Natural killer cell (primary cell): Measurements from ENCODE around the gene TSPOAP1. TPM values are rescaled to one million over a fixed set of nuclear protein-coding genes. Genes with fewer than 3 reads are reported as not detected.
A peak's percentile ranks its signal among the peaks of the same experiment; 100 is the strongest.

Experiments
- ATAC-seq, 3 donors: fragments of 150-1000 bp in 2 of 3; fragments of 200-7000 bp in 1 of 3; cut with Tn5 transposase; 1 replicate in 1 of 3; 2 replicates in 2 of 3; pipeline ENCODE4 v1.10.0; 2021; ENCODE audit warnings: mild to moderate bottlenecking in 2 of 3, moderate library complexity in 2 of 3
- DNase-seq, 2 donors: peaks; one replicate each; pipeline versions ENCODE4 v3.0.0 to v3.0.0-alpha.2; 2013 to 2021; ENCODE audit warnings: mixed read lengths in 1 of 2
- H3K27ac ChIP-seq: one replicate; pipeline ENCODE4 v1.5.1; 2013; ENCODE audit warnings: mild to moderate bottlenecking, low read length
- H3K27me3 ChIP-seq: one replicate; pipeline ENCODE4 v1.6.1; 2013; ENCODE audit warnings: low read length; ENCODE audit not compliant: control insufficient read depth, insufficient read depth
- H3K36me3 ChIP-seq: one replicate; pipeline ENCODE4 v1.6.1; 2013; ENCODE audit warnings: low read length; ENCODE audit not compliant: control insufficient read depth, insufficient read depth
- H3K4me1 ChIP-seq: one replicate; pipeline ENCODE4 v1.6.1; 2013; ENCODE audit warnings: low read length; ENCODE audit not compliant: control insufficient read depth, insufficient read depth
- H3K4me3 ChIP-seq: one replicate; pipeline ENCODE4 v1.5.1; 2013; ENCODE audit warnings: low read length
- H3K9me3 ChIP-seq: one replicate; pipeline ENCODE4 v1.6.1; 2013; ENCODE audit warnings: low read length; ENCODE audit not compliant: control insufficient read depth, insufficient read depth
- H3K27ac Mint-ChIP-seq, 2 donors: one replicate each; pipeline ENCODE4 v1.8.0; 2022; ENCODE audit warnings: mild to moderate bottlenecking in 2 of 2, mixed read lengths in 2 of 2, moderate library complexity in 1 of 2
- H3K27me3 Mint-ChIP-seq, 2 donors: one replicate each; pipeline ENCODE4 v1.8.0; 2022; ENCODE audit warnings: low read depth in 2 of 2, mixed read lengths in 2 of 2
- H3K36me3 Mint-ChIP-seq: one replicate; pipeline ENCODE4 v1.8.0; 2022; ENCODE audit warnings: mixed read lengths
- H3K4me1 Mint-ChIP-seq, 2 donors: one replicate each; pipeline ENCODE4 v1.8.0; 2022; ENCODE audit warnings: mixed read lengths in 2 of 2
- H3K4me3 Mint-ChIP-seq: one replicate; pipeline ENCODE4 v1.8.0; 2022; ENCODE audit warnings: mild to moderate bottlenecking, moderate library complexity, mixed read lengths
- H3K9me3 Mint-ChIP-seq, 2 donors: one replicate each; pipeline ENCODE4 v1.8.0; 2022; ENCODE audit warnings: mixed read lengths in 2 of 2
- WGBS: methylation state at CpG from one replicate; pipeline ENCODE4 v1.1.7; 2013; ENCODE audit warnings: missing lambda C conversion rate; ENCODE audit not compliant: insufficient coverage; 5-methylcytosine and 5-hydroxymethylcytosine counted together
- intact Hi-C: fragments of 100-400 bp; cut with micrococcal nuclease; formaldehyde crosslinking; loops from one replicate; pipeline ENCODE4 v1.14.2; 2022
- total RNA-seq, 4 donors: library from RNA; stranded (reverse); fragments of 120-200 nt in 1 of 4; gene quantifications; one replicate each; pipeline versions ENCODE4 v1.2.3 to v1.2.4, GENCODE V29; 2013 to 2022
- TF ChIP-seq, protein P1 (sequence below): fragments of 200-600 bp; IDR thresholded peaks from one replicate; pipeline ENCODE4 v1.8.0; 2022; ENCODE audit warnings: antibody characterized with exemption

Gene TSPOAP1
- total RNA-seq, 3 donors from 2014 or later (not counting 1 experiment from before 2014, with no cell fraction given): 176 to 282 (median 246) TPM

DNA sequence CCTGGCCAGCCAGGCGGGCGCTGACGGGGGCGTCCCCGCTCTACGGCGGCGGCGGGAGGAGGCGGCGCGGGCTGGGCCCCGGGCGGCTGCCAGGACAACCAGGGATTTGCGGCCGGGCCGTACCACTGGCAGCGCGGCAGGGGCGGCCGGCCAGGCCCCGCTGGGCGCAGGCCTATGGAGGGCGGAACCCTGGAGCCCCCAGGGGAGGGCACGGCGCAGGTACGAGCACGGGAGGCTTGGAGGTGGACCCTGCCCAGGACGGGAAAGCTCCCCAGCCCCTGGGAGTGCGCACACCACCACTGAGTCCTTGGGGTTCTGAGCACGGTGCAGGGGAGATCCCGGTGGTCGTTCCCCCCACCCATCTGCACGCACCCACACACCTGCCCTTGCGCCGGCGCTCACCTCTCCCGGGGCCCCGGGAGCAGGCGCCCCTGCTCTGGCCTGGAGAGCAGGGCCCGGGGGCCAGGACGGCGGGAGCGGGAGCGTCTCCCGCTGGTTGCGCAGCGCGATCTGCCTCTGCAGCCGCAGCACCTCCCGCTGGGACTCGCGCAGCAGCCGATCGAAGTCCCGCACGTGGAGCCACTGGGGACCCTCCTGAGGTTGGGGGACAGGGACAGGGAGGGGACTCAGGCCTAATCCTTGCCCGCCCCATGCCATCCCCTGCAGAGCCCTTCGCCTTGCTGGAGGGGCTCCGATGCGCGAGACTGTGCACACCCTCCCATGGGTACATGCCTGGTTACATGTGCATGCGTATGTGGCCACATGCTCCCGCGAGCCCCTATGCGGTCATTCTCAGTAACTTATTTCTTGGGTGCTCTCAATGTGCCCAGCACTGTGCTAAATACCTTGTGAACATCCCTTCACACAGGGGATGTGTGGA lies 3.9 kb downstream of the TSPOAP1 start:
- Histone ChIP-seq H3K4me1 (peaks cover 70% of the 10 kb centered on the region), H3K27ac (no peak overlapping the region), H3K9me3 (no peaks in the 10 kb centered on the region), H3K4me3 (peak overlapping the region; percentile 13), H3K36me3 (peaks cover 34% of the 10 kb centered on the region), H3K27me3 (no peaks in the 10 kb centered on the region)
- H3K27ac Mint-ChIP-seq: peak overlapping the region; percentile 87 to 93
- H3K36me3 Mint-ChIP-seq: peaks cover 7% of the 10 kb centered on the region
- TF ChIP-seq, protein P1, sequence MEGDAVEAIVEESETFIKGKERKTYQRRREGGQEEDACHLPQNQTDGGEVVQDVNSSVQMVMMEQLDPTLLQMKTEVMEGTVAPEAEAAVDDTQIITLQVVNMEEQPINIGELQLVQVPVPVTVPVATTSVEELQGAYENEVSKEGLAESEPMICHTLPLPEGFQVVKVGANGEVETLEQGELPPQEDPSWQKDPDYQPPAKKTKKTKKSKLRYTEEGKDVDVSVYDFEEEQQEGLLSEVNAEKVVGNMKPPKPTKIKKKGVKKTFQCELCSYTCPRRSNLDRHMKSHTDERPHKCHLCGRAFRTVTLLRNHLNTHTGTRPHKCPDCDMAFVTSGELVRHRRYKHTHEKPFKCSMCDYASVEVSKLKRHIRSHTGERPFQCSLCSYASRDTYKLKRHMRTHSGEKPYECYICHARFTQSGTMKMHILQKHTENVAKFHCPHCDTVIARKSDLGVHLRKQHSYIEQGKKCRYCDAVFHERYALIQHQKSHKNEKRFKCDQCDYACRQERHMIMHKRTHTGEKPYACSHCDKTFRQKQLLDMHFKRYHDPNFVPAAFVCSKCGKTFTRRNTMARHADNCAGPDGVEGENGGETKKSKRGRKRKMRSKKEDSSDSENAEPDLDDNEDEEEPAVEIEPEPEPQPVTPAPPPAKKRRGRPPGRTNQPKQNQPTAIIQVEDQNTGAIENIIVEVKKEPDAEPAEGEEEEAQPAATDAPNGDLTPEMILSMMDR: no peak
- no peaks in the 10 kb centered on the region for H3K9me3 Mint-ChIP-seq
- H3K4me3 Mint-ChIP-seq: peak overlapping the region; percentile 90
- WGBS: 30% methylated on average over 66 of the region's 66 CpGs
- H3K4me1 Mint-ChIP-seq: peaks cover 55 to 61% of the 10 kb centered on the region in 2 donors
- ATAC-seq: no peak
- no peaks in the 10 kb centered on the region for H3K27me3 Mint-ChIP-seq
- DNase-seq: peak in 1 of 2 donors; percentile 16
- intact Hi-C loops: no loop called here

DNA sequence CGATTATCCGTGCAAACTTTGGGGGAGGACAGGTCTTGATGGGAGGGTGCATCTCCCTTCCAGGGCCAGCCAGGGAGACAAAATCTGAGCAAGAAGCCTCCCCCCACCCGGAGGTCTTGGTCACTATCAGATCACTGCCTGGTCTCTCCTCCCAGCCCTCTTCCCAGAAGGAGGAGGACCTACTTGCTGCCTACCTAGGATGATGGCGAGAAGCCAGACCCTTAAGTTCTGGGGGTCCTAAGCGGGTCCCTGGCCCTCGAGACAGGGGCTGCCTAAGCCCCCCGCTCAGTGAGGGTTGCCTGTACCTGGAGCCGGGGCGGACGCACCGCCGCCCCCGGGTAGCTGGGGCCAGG lies 4.6 kb downstream of the TSPOAP1 start:
- DNase-seq (no peak), ATAC-seq (no peak)
- WGBS: 48% methylated on average over 11 of the region's 13 CpGs
- no peaks in the 10 kb centered on the region for H3K27me3 ChIP-seq
- Mint-ChIP-seq H3K4me3 (no peak overlapping the region), H3K9me3 (no peaks in the 10 kb centered on the region), H3K27me3 (no peaks in the 10 kb centered on the region), H3K27ac (peak overlapping the region; percentile 56 to 67), H3K36me3 (peaks cover 7% of the 10 kb centered on the region), H3K4me1 (peaks cover 49 to 55% of the 10 kb centered on the region in 2 donors)
- H3K27ac ChIP-seq: no peak overlapping the region
- intact Hi-C loops: no loop called here
- H3K4me3 ChIP-seq: no peak overlapping the region
- H3K9me3 ChIP-seq: no peaks in the 10 kb centered on the region
- TF ChIP-seq, protein P1: no peak
- H3K4me1 ChIP-seq: peaks cover 70% of the 10 kb centered on the region
- peaks cover 40% of the 10 kb centered on the region for H3K36me3 ChIP-seq

DNA sequence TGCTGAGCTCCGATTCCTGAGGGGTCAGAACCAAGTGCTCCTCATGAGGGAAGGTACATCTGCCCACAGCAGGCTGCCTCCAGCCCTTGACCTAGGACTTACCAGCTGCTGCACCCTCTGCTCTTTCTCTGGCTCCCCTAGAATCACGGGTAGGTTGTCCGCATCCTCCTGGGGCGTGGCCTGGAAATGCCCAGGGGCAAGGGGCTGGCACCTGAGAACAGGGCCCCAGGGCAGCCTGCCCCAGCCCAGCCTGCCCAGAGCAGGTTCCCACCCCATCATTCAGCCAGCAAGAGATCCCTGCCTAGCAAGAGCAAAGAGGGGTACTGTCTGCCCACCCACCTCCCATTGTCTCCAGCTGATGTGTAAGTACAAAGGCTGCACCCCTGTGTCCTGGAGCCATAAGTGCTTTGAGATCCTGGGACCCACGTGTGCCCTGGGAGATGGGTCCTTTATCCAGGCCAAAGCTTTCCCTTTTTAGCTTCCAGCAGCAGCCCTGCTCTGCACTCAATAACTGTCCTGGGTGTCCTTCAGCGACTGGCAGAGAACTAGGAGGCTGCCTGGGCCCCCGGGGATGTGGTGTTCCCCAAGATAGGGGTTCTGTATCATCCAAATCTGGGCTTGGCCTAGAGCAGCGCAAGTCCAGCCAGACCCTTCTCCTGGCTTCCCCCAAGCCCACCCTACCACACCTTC lies 5.1 kb downstream of the TSPOAP1 start:
- Mint-ChIP-seq H3K4me3 (no peak overlapping the region), H3K36me3 (peaks cover 7% of the 10 kb centered on the region), H3K4me1 (peaks cover 45 to 50% of the 10 kb centered on the region in 2 donors), H3K27me3 (no peaks in the 10 kb centered on the region), H3K9me3 (no peaks in the 10 kb centered on the region), H3K27ac (peak overlapping the region; percentile 56 to 67)
- Histone ChIP-seq H3K36me3 (peaks cover 45% of the 10 kb centered on the region), H3K4me1 (peaks cover 70% of the 10 kb centered on the region), H3K4me3 (no peak overlapping the region), H3K9me3 (no peaks in the 10 kb centered on the region), H3K27me3 (no peaks in the 10 kb centered on the region), H3K27ac (no peak overlapping the region)
- no peak for ATAC-seq
- intact Hi-C loops: no loop called here
- 88% methylated on average over 7 of the region's 8 CpGs for WGBS
- TF ChIP-seq, protein P1: no peak
- no peak for DNase-seq
